HG02885 (cell line): ENCODE measurements around the gene PGAP6.
"Not testable (repeated sequence)": the region's sequence is repeated elsewhere in the genome, so short reads cannot be mapped to it uniquely, and the experiment has no call there.

Source experiments
- ATAC-seq: cut with Tn5 transposase; IDR thresholded peaks from one replicate; pipeline ENCODE4 v1.9.1; 2021; ENCODE audit warnings: mild to moderate bottlenecking; ENCODE audit not compliant: unreplicated experiment, poor library complexity

Gene PGAP6

GRCh38 chr16:404971-405486 lies 23.3 kb upstream of the PGAP6 start:
- ATAC-seq: no peak

GRCh38 chr16:401468-402348 lies 19.9 kb upstream of the PGAP6 start, which contains the start of gene DECR2:
Gene DECR2 (plus strand): TSS chr16:401885. CDS start chr16:401964, 79 bp downstream.
- peak; percentile 68 for ATAC-seq

- no peak for ATAC-seq
Observed at GRCh38 chr16:400061-400591, 18.3 kb upstream of the PGAP6 start.

GRCh38 chr16:399340-400019 lies 17.7 kb upstream of the PGAP6 start:
- no peak for ATAC-seq

GRCh38 chr16:398561-399339 lies 17.0 kb upstream of the PGAP6 start:
- no peak for ATAC-seq

- no peak for ATAC-seq
Observed at GRCh38 chr16:397736-398332, 16.1 kb upstream of the PGAP6 start.

- ATAC-seq: no peak
Observed at GRCh38 chr16:397135-397661, 15.4 kb upstream of the PGAP6 start, which contains the start of gene NME4. Gene NME4 (plus strand): TSS chr16:397199. CDS start chr16:397223, 24 bp downstream.

GRCh38 chr16:396605-397004 lies 14.8 kb upstream of the PGAP6 start:
- no peak for ATAC-seq

GRCh38 chr16:396199-396598 lies 14.4 kb upstream of the PGAP6 start:
- ATAC-seq: no peak

- no peak for ATAC-seq
Observed at GRCh38 chr16:392450-393030, 10.8 kb upstream of the PGAP6 start.

- ATAC-seq: no peak
Observed at GRCh38 chr16:391885-392335, 10.1 kb upstream of the PGAP6 start.

- no peak for ATAC-seq
Observed at GRCh38 chr16:389352-389751, 7.6 kb upstream of the PGAP6 start.

GRCh38 chr16:387761-388666 lies 6.2 kb upstream of the PGAP6 start:
- ATAC-seq: not testable (repeated sequence)

GRCh38 chr16:386641-387156 lies 4.9 kb upstream of the PGAP6 start:
- ATAC-seq: no peak

- ATAC-seq: no peak
Observed at GRCh38 chr16:383326-384051, 1.7 kb upstream of the PGAP6 start.

- ATAC-seq: peak; percentile 31
Observed at GRCh38 chr16:381012-381788, 578 bp downstream of the PGAP6 start.

GRCh38 chr16:380762-381011 lies 1.1 kb downstream of the PGAP6 start:
- no peak for ATAC-seq
